ENCODE data around the gene RAB3GAP2.
"Not testable (repeated sequence)": the region's sequence is repeated elsewhere in the genome, so short reads cannot be mapped to it uniquely, and the experiment has no call there.

The RAB3GAP2 gene

DNA sequence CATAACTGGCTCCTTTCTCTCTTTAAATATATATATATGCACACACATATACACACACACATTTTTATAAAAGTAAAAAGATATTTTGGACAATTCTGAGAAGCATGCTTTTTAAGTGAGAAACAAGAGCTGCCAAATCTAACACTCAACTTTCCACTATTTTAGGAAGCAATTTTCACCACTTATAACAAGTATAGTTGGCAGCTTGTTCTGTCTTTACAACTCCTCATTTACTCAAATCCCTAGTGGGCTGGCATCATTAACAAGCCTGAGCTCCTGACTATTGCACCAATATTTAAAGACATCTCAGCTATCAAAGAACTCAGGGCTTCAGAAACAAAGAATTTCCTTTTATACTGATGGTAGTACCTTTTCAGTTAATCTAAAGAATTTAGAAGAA is 76.6 kb downstream of the RAB3GAP2 start:
- no peak for FAIRE-seq

DNA sequence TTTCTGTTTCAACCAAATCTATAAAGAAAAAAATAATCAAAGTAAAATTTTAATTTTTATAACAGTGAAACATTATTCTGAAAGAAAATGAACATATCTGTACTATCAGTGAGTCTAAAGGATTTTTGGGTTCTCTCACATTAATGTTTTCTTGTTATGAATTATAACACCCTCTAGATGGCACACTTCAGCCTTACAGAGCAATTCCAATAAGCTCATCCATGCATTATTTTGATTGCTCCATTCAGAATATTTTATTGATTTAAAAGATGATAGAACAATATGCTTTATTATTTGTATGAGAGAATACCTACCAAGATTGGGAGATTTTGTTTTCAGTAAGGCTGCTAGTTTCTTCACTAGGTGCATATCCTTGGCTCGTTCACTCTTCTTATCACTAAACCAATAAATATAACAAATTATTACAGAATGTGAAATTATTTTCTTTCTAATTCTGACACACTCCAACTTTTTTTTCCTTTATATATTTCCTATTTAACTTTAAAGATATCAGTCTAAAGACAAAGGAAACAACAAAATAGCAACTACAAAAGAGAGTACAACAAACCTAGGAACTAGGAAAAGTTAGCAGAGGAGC is 82.4 kb downstream of the RAB3GAP2 start:
- peak; percentile 95 for FAIRE-seq

DNA sequence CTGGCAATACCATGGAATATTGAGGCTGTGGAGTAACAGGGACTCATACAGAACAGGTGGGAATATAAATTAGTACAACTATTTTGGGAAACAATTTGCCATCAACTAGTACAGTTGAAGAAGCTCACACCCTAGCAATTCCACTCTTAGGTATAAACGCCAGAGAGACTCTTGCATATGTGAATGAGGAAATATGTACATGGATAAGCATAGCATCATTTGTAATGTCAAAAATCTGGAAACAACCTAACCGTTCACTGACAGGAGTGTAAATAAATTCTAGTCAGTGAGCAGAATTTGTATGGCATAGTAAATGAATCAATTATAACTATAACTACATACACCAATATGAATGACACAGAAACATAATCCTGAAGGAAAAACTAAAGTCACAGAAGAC is 83.7 kb downstream of the RAB3GAP2 start:
- FAIRE-seq = no peak

DNA sequence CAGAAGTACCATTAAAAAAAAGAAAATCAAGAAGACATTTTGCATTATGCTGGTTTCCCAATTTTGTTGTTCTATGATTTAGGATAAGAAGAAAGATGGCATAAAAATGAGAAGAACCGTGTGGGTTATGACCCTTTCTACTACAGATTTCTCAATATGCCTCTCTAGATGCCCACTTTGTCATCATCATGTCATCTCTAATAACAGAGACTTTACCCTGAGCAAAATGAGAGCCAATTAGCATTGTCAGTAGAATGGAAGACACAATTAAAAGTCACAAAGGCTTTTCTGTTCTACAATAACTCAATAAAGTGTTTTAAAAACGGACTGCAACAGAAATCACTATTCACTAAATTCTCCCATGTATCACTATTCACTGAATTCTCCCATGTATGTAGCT is 85.5 kb downstream of the RAB3GAP2 start:
- FAIRE-seq = no peak

DNA sequence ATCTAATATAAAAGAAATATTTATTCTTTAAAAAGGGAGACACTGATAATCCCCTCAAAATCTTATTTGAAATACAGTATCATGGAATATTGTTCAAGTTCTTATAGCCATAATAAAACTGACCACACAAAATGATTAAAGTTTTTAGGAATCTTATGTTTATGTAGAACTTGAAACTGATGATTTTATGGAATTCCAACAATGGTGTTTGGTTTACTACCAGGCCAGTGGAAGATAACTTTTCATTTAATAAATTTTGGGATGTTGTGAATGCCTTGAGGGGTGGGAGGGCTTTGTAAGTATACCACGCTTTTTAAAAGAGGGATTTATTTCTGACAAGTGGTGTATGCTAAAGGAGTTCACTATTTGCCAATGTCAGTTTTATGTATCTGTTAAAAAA is 87.7 kb downstream of the RAB3GAP2 start:
- FAIRE-seq = no peak

DNA sequence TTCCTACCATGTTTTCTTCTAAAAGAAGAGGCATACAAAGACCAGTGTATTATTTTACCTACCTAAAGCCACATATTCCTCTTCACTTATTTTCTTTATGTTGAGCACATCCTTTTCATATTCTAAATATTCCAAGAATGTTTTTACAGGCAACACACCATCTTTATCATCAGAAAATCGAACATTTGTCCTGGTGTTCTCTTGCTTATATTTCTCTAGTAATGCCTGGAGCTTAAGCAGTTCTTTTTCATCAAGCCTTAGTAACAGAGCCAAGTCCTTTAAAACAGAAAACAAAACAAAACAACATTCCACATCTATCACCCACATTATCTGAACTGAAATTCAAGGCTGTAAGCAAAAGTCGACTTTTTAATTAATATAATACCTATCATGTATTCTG is 89.6 kb downstream of the RAB3GAP2 start:
- FAIRE-seq = no peak

DNA sequence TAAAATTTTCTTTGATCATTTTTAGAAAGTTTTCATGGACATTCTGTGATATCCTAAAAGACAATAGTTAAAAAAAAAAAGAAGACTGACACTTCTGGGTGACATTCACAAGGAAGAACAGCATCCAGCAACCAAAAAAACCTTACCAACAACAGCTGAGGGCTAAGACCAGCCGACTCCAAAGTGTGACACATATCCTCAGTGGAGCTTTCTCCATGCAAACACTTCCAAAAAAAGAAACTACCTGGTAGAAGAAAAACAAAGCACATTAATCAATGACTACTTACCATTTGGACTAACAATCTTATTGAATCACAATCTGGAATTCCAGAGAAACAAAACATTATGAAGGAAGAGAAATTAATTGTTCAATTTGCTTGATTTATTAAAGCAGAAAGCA is 90.1 kb downstream of the RAB3GAP2 start:
- no peak for FAIRE-seq

DNA sequence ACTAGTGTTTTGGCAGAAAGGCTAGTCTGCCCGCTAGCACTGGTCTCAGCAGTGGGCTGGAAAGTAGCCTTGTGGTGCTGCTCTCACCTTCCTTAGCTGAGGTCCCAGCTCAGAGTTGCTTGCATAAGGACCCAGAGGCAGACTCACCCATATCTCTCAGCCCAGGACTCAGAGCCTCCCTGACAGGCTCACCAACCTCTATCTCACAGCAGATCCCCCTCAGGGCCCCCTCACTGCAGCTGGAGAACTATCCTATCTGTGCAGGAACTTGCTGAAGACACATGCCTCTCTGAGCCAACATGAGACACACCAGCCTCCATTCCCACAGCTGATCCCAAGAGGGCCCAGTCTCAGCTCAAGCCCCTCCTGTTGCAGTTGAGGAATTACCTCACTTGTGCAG is 95.7 kb downstream of the RAB3GAP2 start:
- FAIRE-seq = no peak

DNA sequence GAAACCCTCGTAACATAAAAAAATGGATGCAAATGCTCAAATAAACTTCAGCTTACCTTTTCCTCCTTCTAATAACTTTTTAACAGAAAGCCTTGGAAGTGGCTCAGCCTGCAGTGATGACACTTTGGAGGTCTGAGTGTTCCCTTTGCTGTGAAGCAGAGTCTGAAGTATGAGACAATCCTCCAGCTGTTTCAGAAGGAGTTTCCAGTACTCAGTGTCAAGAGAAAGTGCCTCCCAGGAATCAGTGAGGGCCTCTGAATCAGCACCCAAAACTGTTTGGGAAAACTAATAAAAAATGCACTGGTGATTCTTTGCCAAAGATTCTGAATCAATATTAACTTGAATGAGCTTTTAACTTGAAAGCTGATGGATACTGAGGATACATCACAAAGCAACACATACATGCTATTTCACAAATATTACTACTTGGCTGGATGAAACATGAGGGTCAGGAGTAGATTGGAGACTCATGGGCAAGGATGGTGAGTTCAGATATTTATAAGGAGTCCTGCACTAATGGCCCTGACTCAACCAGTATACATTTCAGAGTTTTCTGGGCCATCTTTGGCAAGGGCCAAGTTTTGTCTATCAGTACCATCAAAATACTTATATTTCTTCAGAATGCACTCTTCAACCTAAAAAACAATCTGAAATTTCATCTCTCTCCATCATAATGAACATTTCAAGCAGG is 101.3 kb downstream of the RAB3GAP2 start:
- FAIRE-seq = no peak

DNA sequence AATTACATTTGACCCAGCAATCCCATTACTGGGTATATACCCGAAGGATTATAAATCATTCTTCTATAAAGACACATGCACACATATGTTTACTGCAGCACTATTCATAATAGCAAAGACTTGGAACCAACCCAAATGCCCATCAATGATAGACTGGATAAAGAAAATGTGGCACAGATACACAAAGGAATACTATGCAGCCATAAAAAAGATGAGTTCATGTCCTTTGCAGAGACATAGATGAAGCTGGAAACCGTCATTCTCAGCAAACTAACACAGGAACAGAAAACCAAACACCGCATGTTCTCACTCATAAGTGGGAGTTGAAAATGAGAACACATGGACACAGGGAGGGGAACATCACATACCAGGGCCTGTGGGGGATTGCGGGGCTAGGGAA is 102.4 kb downstream of the RAB3GAP2 start:
- FAIRE-seq = not testable (repeated sequence)

DNA sequence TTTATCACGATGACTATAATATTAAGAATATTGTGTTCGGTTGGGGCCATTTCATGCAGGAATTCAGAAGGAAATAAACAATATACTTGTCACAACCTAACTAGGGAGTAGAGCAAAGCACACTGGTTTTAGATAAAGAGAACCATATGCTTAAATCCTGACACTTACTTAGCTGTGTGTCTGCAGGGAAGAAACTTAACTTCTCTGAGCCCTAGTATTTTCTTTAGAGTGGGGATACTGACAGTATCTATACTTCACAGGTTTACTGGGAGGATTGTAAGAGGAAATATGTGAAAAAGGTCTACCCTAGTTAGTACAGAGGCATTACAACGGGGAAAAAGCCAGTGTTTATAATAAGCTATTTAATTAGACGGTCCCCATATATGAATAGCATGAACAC is 105.4 kb downstream of the RAB3GAP2 start:
- FAIRE-seq = no peak

DNA sequence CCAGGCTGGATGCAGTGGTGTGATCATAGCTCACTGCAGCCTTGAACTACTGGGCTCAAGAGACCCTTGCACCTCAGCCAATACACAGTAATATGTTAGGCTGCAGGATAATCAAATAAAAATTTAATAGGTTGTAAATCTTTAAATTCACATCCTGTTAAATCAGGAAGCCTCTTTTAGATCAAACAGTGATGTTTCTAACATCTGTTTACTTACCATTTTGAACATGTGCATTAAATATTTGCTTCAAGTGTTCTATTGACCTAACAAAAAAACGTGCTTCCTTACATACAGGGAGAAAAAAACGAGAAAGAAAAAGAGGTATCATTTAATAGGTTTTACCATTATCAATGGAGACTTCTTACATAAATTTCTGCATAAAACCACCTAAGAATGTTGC is 107.7 kb downstream of the RAB3GAP2 start:
- FAIRE-seq = no peak

DNA sequence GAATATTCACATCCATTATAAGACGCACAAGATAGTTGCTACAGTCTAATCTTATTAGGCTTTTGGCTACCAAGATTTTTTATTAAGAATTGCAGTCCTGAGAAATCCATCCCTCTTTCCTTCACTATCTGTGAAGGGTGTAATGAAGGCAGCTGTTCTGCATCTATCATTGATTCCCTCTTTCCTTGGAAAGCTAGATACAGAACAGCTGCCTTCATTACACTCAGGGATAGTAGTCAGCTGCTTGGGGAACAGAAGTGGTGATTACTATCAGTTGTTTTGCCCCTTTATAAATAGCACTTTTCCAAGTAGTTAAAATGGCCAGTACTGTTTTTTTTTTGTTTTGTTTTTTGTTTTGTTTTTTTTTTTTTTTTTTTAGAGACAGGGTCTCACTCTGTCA is 108.1 kb downstream of the RAB3GAP2 start:
- FAIRE-seq = no peak

DNA sequence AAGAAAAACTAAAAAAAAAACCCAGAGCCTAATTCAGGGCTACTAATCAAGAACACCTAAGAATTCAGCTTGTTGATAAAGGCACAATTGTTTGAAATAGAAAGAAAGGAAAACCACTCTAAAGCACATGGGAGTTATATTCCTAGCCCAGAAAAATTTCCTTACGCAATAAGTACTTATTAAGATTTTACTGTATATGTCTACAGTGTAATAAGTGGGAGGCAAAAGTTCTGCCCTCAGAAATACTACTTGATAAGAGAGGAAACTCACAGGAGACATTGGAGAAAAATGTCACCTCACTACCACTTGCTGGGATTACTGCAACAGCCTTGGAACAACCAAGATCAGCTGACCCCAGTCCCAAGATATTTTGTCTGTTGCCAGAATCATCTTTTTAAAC is 112.2 kb downstream of the RAB3GAP2 start:
- no peak for FAIRE-seq

DNA sequence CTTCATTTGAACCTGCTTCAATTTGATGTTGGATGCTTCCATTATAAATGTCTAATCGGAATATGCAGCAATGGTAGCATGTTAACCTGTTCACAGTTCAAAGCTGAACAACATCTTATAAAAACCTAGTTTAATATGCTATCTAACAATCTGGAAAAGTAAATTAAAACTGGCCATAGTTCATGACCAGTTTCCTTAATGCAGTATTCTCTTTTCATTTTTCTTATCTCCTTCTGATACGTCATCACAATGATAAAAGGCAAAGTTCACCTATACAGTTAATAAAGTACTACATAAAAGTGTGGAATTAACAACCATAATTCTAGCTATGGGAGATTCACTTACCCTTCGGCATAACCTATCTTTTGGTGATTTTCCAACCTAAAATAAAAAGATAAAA is 113.2 kb downstream of the RAB3GAP2 start:
- no peak for FAIRE-seq

DNA sequence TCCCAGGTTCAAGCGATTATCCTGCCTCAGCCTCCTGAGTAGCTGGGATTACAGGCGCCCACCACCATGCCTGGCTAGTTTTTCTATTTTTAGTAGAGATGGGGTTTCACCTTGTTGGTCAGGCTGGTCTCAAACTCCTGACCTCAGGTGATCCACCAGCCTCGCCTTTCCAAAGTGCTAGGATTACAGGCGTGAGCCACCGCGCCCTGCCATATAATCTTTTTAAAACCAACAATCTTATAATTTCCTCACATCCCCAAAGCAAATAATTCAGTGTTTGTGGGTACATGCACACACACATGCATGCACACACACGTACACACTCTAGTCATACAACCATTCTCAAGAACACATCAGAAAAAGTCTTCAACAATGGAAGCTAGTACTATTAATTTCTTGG is 113.7 kb downstream of the RAB3GAP2 start:
- not testable (repeated sequence) for FAIRE-seq

DNA sequence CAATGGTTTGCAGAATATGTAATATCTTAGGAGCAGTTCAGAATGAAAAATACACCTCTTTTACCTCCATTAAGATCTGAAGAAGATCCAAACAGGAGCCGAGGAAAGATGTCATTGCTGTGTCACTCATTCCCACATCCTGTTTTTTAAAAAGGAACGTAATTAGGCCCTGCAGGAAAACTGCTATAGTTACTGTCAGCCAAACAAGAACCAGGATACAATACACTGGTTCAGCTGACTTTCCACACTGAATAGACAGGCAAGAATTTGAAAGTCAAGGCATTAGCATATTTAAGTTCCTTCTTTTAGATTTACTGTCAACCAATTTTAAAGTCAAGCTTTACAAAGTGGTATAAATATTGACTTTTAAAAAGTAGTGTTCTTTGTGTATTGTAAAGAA is 114.5 kb downstream of the RAB3GAP2 start:
- no peak for FAIRE-seq

DNA sequence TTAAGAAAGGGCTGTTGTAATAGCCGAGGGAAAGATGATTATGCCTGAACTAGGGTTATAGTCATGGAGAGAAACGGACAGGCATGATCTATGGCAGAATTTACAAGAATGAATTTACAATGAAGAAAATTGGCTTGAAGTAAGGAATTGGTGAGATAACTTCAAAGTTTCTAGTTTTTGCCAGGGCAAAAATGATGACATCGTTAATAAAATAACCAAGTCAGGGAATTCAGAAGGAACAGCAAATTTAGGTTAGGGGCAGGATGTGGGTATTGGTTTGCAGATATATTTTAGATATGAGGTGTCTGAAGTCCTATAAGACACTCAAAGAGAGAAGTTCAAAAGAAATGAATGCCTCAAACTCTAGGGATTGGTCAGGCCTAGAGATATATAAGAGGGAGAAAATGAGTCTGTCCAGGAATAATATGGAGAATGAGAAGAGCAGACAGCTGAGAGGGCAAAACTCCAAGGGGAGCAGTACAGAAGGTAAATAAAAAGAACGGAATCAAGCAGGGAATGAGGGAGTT is 115.6 kb downstream of the RAB3GAP2 start:
- FAIRE-seq = no peak

DNA sequence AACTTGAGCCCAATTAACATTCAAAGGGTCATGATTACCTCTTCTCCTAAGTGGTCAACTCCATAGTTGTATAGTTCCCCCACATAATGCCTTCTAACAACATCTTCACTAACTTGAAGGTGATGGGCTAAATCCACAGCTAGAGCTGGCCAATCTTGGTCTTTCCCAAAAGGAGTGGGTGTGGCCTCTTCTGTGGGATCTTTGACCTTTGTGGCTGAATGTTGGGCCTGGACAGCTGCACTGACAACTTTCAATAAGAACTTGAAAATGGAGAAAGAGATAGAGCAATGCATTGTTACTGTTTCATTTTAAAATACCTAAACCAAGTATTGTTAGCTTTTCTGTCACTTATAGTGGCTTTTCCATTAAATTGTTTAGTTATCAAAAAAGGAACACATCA is 119.1 kb downstream of the RAB3GAP2 start:
- FAIRE-seq = no peak

DNA sequence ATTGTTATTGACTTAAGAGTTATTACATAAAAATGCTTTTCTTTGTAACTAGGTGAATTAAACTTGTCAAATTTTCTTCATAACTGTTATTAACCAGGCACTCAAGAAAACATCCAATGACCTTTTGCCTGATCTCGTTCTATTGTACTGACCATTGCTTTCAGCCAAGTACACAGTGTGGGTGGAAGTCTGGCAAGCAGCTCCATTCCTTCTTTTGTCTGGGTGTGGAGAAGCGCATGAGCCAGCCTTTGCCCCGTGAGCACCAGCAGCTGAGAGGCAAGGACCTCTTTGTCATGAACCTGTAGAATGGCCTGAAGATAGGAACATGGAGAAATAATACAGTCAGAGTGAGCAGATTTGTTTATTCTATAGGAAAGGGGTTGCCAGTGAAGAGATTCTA is 120.8 kb downstream of the RAB3GAP2 start:
- FAIRE-seq = no peak

DNA sequence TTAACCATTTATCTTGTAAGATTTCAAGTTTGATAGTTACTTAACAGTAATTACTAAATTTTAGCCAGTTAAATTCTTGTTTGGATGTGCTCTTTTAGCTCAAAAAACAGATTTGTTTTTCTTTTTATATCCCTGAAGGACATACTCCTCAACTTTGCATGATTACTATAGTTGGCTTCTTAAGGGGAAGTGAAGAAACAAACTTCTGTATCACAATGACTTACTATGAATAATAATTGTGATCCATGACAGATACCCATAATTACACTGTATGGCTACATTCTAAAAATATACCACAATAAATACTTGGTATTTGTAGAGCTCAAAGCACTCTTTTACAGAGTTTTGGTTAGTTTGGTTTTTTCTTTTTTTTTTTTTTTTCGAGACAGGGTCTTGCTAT is 122.5 kb downstream of the RAB3GAP2 start:
- FAIRE-seq = peak; percentile 56

DNA sequence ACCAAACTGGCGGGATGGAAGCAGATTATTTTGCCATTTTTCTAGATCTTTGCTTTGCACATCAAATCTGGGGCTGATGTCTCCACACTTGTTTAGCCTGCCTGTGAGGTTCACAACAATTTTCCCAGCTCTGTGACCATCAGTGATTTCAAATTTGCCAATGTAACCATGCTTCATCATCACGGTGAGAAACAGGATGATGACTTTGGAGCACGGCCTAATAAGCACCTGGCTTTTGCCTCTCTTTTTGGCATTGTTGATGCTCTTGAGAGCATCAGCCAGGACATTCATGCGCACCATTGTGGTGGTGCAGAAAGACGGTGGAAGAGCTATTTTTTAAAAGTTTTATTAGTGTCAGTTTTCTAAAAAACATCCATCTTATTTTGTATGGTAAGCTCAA is 128.2 kb downstream of the RAB3GAP2 start:
- FAIRE-seq = no peak

DNA sequence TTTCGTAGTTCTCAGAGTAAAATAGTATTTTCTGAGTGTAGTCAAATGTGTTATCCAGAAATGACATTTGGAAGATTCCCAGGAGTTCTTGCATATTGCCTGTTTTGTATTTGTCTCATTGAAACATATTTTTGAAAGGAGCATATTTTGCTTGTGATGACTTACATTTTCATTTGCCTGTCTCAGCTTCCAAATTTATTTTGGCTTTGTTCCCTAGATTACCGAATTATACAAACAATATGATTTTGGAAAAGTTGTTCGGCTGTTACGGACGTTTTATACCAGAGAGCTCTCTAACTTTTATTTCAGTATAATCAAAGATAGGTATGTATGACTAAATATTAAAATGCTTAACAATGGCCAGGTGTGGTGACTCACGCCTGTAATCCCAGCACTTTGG is 132.3 kb downstream of the RAB3GAP2 start:
- peak; percentile 51 for FAIRE-seq

DNA sequence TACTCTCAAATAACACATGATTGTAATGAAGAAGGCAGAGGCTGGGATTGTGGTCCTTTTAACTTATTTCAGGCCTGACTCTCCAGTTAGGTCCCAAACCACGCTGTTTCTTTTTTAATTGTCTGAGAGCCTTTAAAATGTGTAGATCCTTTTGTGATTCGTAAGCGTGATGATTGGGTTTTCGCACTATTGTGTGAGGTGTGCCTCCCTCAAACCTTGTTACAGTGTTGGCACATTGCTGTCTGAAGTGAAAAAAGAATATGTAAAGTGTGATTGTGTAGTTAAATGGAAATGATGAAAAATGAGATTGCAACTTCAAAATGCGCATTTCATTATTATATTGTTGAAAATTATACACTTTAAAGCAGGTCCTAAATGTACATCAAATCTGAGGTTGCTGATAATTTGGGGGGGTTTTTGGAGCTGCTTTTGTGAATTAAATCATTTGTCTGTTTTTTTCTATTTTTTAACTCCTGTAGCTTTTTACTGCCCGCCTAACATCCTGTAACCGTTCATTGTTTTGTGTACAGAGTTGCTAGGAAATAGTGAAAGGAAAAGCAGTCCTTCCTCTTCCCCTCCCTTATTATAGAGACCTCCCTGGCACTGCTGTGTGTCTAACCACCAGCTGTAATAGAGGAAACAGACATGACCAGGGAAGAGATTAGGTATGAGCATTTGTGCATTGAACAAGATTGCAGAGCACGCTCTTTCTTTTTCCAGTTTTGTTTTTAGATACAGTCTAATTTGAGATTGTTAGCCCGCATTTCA is 135.1 kb downstream of the RAB3GAP2 start:
- no peak for FAIRE-seq
